C1 segment of cervical spinal cord (tissue), 14 donors: ENCODE data around the gene AARS2.
"Not testable (repeated sequence)": the region's sequence is repeated elsewhere in the genome, so short reads cannot be mapped to it uniquely, and the experiment has no call there.

Source experiments
- DNase-seq, 14 donors: peaks; one replicate each; lab custom pipeline; 2025; lab: John Stamatoyannopoulos, UW

Gene AARS2

DNA sequence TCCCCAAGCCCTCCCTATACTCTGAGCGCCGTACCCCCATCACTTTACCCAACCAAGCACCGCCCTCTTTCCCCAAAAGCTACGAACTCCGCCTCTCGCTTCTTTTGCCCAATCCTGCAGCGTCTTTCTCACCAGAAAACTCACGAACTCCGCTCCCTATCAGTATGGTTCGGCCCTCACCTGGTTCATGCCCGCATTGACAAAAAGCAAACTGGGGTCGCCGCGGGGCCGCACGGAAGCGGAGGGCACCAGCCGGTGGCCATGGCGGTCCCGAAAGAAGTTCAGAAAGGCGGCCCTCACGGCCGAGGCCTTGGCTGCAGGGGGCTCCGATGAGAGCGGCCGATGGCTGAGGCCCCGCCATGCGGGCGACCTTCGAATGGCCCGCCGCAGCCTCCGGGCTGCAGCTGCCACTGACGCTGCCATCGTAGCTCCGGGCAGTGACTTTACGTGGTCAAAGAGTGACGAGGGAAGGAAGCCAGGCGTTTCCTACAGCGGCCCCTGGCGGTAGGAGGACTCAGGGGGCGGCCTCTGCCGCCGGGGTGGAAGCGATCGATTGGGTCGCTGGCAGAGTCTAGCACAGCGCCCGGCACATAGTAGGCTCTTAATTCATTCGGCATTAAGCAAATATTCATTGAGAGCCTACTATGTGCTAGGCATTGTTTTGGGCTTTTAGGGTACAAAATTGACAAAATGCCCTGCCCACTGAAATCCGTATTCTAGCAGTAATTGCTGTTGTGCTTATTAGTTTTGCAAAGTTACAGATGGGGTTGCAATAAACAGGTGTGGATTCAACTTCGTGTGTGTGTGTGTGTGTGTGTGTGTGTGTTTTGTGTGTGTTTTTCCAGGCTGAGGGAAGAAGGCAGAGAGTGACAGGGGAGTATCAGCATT is at the start of gene AARS2:
Gene AARS2, minus strand, starts transcription at position 447 of the 888 bp plus-strand sequence. Its CDS starts 24 bp downstream, at position 423.
- DNase-seq: peak in 12 of 14 donors; percentile 14 to 84 (median 64)

DNA sequence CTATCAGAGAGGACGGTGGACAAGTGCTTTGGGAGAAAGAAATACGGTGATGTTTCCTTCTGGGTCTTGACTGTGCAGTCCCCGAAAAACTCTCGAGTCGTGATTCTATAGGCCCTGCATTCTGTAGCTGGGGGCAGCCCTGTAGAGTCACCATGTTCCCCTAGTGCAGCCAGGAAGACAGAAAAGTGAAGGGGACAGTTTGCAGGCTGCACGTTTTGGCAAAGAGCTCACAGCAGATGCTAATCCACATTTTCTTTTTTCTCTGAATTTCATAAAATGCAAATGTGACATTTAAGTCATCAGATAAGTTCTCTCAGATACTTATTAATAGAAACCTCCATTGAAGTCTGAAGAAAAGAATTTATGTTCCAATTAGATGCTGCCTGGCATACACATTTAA is 48.8 kb upstream of the AARS2 start:
- no peak for DNase-seq

DNA sequence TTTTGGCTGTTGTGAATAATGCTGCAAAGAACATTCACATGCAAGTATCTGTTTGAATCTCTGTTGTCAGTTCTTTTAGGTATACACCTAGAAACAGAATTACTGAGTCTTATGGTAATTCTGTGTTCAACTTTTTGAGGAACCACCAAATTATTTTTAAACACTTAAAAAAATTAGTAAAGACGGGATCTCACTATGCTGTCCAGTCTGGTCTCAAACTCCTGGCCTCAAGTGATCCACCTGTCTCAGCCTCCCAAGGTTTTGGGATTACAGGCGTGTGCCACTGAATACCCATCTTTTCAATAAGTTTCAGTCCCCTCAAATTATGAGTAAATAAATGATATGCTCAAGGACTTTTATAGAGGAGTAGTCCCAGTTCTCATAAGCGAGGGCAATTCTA is 46.8 kb upstream of the AARS2 start:
- no peak for DNase-seq

DNA sequence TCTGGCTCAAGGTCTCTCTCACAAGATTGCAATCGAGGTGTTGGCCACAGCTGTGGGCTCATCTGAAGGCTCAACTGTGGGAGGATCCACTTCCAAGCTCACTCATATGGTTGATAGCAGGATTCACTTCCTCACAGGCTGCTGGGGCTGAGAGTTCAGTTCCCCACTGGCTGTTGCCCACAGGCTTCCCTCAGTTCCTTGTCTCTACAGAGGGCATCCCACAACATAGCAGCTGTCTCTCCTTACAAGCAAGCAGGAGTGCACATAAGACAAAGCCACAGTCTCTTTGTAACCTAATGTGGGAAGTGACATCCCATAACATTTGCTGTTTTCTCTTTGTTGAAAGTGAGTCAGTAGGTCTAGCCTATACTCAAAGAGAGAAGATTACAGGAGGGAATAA is 43.3 kb upstream of the AARS2 start:
- no peak for DNase-seq

DNA sequence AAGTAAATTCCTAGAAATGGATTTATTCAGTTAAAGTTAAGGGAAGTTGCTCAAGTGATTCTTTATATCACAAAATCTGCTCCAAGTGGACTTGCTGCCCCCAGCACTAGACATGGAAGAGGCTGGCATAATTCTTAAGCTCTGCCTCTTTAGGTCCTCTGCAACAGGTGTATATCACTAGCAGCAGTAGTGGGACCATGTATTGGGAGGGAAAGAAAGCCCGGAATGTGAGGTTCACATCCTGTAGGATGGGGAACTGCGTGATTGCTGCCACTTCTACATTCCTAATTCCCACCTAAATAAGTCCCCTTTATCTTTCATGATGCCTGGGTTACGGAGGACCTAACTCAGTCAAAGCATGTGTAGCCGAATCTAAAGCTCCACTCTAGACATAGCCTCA is 42.5 kb upstream of the AARS2 start:
- no peak for DNase-seq

DNA sequence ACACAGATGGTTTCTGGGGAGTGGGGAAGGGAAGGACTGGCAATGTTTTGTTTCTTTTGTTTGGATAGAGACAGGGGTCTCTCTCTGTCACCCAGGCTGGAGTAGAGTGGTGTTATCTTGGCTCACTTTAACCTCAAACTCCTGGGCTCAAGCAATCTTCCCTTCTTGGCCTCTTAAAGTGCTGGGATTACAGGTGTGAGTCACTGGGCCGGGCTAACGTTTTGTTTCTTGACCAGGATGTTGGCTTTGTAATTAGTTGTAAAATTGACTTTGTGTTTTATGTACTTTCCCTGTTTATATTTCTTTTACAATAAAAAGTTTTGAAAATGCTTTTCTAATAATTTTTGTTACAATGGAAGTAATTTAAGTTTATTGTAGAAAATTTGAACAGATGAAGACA is 40.2 kb upstream of the AARS2 start:
- DNase-seq: no peak

DNA sequence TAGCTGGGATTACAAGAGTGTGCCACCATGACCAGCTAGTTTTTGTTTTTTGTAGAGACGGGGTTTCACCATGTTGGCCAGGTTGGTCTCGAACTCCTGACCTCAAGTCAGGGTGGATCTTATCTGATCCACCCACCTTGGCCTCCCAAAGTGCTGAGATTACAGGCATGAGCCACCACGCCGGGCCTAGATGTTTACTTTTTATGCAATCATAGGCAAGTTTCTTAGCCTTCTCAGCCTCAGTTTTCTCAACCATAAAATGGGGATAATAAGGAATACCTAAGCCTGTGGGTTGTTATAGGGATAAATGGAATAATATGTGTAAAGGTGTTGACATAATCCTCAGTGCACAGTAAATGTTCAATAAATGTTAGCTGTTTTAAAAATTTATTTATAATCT is 39.1 kb upstream of the AARS2 start:
- DNase-seq: no peak

DNA sequence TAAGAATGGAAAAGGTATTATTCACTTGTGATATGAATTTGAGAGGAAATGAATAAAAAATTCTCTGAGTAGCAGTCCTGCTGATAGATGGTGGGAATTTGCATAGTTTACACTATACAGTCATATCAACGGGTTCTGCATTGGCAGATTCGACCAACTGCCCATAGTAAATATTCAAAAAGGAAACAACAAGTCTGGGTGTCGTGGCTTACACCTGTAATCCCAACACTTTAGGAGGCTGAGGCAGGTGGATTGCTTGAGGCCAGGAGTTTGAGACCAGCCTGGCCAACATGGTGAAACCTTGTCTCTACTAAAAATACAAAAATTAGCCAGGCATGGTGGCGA is 37.5 kb upstream of the AARS2 start:
- DNase-seq: not testable (repeated sequence)

DNA sequence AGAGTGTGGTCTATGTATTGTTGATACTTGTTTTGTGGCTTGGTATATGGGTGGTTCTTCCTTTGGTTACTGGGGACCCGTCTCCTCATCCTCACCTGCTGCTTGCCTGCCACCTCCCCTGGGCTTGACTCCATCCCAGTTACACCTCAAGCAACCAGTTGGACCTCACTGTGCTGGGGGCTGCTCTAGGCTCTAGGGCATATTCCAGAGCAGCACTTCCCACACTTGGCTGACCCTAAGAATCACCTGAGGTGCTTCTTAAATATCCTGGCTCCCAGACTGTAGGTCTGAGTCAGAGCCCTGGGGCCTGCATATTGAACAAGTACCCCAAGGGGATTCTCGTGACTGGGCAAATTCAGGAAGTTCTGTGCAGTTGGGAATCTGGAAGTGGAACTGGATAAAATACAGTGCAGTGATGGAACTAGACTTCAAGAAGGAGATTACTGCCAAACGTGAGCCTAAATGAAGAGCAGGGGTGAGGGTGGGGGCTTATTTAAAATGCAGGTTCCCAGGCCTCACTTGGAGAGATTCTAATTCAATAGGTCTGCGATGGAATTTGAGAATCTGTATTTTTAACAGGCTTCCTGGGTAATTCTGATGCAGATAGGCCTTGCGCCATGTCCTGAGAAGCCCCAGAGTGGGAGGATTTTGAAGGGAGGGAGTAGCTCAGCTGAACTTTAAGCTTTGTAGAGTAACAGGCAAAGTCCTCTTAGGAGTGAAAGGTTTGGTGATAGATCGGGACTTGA is 36.9 kb upstream of the AARS2 start:
- DNase-seq: no peak

DNA sequence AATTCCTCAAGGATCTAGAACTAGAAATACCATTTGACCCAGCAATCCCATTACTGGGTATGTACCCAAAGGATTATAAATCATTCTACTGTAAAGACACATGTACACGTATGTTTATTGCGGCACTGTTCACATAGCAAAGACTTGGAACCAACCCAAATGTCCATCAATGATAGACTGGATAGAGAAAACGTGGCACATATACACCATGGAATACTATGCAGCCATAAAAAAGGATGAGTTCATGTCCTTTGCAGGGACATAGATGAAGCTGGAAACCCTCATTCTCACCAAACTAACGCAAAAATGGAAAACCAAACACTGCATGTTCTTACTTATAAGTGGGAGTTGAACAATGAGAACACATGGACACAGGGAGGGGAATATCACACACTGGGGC is 33.7 kb upstream of the AARS2 start:
- DNase-seq: not testable (repeated sequence)

DNA sequence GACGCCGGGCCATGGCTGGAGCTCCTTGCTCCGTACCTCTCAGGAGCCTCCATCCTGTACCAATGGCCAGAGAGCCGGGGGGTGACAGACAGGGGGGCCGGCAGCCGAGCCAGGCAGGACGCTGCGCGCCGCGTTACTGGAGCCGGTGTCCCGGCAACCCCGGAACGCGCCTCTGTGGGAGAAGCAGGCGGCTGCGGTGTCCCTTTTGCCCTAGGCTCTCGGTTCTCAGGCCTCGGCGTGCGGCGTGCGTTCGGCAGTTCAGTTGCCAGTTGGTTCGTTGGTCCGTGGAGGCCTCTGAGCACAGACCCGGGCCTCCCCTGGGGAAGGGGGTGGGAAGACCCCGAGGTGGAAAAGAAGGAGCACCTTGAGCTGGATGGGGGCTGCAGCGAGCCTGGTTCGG is 29.3 kb upstream of the AARS2 start, which contains the start of gene SPATS1:
Gene SPATS1, plus strand, starts transcription at position 162 of the 400 bp plus-strand sequence. CDS start 446 bp downstream, outside the sequence.
- peak in 2 of 14 donors; percentile 2 to 27 for DNase-seq

DNA sequence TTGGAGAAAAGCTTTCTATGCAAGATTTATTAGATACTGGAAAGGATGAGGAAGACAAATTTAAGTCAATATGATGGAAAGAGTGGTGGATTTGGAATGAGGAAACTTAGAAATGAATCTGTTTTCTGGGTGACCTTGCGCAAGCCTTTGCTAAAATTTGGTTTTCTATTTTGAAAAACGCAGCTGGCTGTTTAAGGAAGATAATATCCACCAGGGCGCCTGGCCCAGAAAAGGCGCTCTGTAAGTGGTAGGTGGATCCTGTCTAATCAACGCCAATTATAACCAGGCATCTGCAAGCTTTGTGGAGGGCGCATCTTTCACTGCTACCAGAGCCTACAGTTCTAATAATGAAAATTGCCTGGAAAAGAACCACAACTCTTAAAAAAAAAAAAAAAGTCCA is 28.9 kb upstream of the AARS2 start:
- DNase-seq: no peak

DNA sequence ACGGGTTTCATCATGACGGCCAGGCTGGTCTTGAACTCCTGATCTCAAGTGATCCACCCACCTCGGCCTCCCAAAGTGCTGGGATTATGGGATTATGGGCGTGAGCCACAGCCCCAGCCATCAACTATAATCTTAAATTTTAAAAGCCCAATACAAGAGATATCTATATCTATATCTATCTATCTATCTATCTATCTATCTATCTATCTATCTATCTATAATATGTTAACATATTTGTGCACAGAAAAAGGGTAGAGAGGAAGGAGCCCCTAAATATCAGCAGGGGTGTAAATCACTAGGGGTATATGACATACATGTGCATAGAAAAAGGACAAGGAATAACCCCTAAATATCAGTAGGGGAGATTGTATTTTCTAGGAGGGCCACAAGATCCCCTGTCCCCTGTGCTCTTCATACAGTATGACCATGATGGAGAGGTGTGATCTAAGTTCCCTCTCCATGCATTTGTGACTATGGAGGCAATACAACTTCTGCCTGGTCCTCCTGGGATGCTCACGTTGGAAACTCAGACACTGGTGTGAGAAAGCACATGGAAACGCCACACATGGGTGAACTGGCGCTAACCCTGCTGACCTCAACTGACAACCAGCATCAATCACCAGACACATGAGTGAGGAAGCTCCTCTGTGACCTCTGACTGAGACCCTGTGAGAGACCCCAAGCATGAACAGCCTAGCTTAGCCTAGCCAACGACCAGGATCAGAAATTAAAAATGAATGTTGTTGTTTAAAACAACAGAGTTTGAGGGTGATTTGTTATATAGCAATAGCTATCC is 28.1 kb upstream of the AARS2 start:
- no peak for DNase-seq

DNA sequence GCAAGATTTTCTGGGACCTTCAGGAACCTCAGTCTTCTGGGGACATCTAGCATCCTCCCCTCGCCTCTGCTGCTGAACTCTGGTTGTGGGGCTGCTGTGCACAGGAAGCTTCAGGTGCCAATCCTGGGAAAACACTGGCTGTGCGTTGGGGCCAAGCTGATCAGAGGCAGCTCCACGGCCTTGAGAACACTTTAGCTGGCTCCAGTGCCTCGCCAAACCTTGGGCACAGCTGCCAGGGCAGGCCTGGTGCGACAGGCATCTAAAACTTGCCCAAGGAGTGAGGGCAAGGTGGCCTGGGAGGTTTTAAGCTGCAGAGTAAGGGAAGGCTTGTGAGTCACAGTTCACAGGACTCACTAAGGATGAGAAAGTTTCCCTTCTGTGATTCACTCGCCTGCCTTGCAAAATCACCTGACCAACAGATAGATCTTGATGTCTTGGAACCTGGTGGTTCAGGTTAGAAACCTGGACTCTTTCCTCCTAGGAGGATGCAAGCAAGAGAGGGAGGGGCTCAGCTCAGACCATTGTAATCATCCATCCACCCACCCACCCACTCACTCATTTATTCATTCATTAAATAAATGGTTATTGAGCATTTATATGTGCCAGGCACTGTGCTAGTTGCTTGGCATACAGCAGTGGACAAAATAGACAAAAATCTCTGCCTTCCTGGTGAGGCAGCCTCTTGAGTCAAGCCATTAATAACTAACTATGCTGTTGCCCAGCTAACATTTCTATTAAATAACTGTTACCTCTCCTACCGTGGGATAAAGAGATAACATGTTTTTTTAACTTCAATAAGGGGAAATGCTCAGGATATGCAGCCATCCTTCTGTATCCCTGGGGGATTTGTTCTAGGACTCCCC is 26.8 kb upstream of the AARS2 start:
- no peak for DNase-seq

DNA sequence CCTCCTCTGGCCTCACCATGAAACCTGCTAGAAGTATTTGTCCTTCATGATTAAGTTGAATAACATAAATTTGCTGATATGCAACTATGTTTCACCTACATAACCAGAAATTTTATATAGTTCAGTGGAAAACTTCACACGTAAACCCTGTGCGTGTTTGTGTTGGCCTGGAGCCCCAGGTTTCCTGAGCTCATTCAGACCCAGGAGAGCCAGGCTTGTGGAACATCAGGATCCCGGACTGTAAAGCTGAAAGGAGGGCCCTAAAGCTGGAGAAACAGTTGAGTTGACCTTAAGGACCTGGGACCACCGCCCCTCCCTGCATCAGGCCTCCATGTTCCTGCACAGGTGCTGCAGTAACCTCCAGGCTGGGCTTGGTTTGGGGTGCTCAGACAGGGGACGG is 26.2 kb upstream of the AARS2 start:
- no peak for DNase-seq

DNA sequence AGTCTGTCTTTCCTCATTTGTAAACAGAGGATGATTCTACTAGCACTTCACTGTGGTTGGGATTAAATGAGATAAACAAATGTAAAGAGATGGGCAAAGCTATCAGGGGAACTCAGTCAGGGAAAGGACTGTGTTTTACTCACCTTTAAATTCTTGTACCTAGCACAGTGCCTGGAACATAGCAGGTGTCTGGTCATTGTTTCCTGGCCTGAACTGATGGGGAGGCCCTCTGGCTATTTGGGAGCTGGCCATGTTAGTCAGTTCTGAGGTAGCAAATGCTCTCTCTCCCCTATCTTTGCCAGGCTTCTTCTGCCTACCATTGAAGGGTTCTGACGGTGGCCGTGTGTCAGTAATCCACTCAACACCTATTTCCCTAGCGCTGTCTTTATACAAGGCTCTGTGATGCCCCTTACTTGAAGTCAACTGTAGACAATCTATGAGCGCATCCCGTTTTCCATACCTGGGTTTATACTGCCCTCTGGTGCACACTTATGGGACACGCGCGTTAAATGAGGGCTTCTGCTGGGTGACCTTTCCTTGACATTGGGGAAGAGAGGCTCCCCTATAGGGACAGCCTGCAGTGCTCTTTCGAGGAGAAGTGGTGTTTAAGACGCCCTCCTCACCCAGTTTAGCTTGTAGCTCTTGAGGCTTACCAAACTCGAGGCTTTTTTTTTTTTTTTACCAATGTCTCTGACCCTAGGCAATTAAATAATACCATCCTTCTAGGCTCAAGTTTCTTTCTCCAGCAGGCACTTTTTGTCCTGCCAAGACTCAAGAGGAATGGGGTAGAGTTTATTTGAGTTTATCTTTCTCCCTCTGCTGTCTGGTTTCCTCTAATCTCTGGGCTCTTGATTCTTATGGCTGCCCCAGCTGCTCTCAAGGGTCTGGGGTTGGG is 25.3 kb upstream of the AARS2 start:
- DNase-seq: peak in 10 of 14 donors; percentile 5 to 63 (median 26)

DNA sequence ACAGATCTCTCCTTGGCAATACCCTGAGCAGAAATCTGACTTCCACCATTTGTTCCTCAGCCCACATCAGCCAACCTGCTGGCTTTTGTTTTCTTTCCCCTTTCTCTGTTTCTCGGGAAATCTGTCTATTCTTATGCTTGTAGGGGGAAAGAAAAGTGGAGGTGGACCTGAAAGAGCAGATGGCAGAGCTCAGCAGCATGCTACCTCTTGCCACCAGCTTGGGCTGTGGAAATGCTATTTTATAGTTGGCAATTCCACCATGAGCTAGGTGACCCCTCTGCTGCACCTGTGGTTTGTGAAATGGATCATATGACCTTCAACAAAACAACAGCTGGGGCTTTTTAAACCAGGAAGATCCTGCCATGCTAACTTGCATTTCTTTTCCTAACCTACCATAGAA is 22.5 kb upstream of the AARS2 start:
- DNase-seq: peak in 1 of 14 donors; percentile 48

DNA sequence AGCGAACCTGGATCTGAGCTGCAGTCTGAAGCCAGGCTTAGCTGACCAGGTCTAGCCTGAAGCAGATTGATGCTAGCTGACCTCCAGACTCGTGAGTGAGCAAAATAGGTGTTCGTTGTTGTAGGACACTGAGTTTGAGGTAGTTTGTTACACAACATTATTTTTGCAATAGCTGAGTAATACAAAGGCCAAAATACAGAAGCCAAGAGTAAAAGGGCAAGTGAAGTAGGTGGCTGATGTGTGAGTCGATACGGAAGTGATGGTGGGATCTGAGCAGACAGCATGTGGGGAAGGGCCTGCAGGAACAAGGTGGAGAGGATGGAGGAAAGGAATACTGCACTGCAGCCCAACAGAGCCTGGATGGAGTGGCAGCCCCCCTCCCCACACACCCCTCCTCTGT is 20.8 kb upstream of the AARS2 start:
- no peak for DNase-seq

DNA sequence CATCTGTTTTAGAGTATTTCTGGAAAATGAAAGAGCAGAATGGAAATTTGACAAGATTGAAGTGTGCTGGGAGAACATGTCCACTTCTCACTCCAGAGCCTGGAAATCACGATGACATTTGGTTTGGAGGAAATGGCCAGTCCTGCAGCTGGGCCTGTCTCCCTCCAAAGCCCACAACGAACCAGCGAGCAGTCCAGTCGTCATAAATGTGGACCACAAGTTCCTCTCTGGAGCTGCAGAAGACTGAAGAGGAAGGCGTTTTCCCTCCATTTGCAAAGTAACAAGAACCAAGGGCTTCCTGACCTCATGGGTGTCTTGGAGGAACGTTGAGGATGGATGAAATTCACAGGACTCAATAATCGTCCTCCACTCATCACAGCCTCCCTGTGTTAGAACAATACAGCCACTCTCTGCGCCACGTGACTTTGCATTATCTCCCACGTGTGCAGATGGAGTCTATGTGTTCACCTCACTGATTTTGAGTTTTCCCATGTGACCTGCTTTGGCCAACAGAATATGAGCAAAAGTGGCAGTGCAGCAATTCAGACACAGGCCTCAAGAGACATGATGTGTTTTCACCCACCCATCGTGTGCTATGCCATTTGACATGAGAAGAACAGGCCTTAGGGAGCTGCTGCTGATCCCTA is 20.2 kb upstream of the AARS2 start:
- no peak for DNase-seq
